Measurements from ENCODE around the gene UHRF2.

- TF ChIP-seq YY1 (IDR thresholded peaks at IDR 0.05; ENCODE audit: insufficient read depth, insufficient replicate concordance, low read depth, low read length), result no peak
- no peak for TF ChIP-seq EP300 (IDR thresholded peaks at IDR 0.05; ENCODE audit: low read depth in 2 of 2, low read length in 2 of 2)
- TF ChIP-seq EP300 (CRISPR knock-in tag; IDR thresholded peaks at IDR 0.05; ENCODE audit: borderline replicate concordance), result no peak
- TF ChIP-seq, protein P1, sequence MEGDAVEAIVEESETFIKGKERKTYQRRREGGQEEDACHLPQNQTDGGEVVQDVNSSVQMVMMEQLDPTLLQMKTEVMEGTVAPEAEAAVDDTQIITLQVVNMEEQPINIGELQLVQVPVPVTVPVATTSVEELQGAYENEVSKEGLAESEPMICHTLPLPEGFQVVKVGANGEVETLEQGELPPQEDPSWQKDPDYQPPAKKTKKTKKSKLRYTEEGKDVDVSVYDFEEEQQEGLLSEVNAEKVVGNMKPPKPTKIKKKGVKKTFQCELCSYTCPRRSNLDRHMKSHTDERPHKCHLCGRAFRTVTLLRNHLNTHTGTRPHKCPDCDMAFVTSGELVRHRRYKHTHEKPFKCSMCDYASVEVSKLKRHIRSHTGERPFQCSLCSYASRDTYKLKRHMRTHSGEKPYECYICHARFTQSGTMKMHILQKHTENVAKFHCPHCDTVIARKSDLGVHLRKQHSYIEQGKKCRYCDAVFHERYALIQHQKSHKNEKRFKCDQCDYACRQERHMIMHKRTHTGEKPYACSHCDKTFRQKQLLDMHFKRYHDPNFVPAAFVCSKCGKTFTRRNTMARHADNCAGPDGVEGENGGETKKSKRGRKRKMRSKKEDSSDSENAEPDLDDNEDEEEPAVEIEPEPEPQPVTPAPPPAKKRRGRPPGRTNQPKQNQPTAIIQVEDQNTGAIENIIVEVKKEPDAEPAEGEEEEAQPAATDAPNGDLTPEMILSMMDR (CRISPR knock-in tag; IDR thresholded peaks at IDR 0.05), result no peak
- TF ChIP-seq ZNF260 (CRISPR knock-in tag; IDR thresholded peaks at IDR 0.05; ENCODE audit: borderline replicate concordance, low read depth), result no peak
- no peak for TF ChIP-seq ZNF501 (CRISPR knock-in tag; IDR thresholded peaks at IDR 0.05)
- no peak for TF ChIP-seq FOXC1 (CRISPR knock-in tag; IDR thresholded peaks at IDR 0.05; ENCODE audit: borderline replicate concordance)
These were observed 2.3 kb downstream of the UHRF2 start for GRCh38 chr9:6415266-6415665.
